GM12801 (cell line): Measurements from ENCODE around the gene PLAU.

ENCODE experiments used
- CTCF ChIP-seq: IDR thresholded peaks from one replicate; pipeline ENCODE4 v1.5.1; 2011; ENCODE audit warnings: control low read depth; ENCODE audit not compliant: insufficient read length; ENCODE audit errors: extremely low read depth

Gene PLAU

GRCh38 chr10:73878365-73878764, 32.6 kb upstream of the PLAU start:
- TF ChIP-seq CTCF, result no peak

- no peak for TF ChIP-seq CTCF
Observed at GRCh38 chr10:73879296-73880173, 31.4 kb upstream of the PLAU start.

- TF ChIP-seq CTCF, result no peak
Observed at GRCh38 chr10:73881221-73881919, 29.6 kb upstream of the PLAU start.

GRCh38 chr10:73884017-73884416, 26.9 kb upstream of the PLAU start:
- TF ChIP-seq CTCF, result no peak

- peak; percentile 10 for TF ChIP-seq CTCF
Observed at GRCh38 chr10:73886085-73886529, 24.8 kb upstream of the PLAU start.

- no peak for TF ChIP-seq CTCF
Observed at GRCh38 chr10:73886661-73887293, 24.2 kb upstream of the PLAU start.

GRCh38 chr10:73887294-73888039, 23.5 kb upstream of the PLAU start:
- TF ChIP-seq CTCF, result no peak
